ENCODE results near the gene CCR3.
"Not testable (repeated sequence)": the region's sequence is repeated elsewhere in the genome, so short reads cannot be mapped to it uniquely, and the experiment has no call there.

The CCR3 gene

DNA sequence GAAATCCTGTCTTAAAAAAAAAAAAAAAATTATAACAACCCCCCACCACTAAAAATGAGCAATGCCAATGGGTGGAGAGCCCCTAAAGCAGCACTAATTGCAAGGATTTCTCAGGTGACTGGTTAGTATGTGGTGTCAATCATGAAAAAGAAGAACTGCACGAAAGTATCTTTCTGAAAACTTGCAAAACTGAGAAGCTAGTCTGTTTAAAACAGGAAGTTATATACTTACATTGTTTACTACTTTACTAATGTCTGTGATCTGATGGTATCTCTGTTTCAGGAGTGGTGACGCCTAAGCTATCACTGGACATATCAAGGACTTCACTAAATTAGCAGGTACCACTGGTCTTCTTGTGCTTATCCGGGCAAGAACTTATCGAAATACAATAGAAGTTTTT, at the start of gene CCR3:
Gene CCR3, plus strand, starts transcription at position 341 of the 400 bp plus-strand sequence. CDS start 22,699 bp downstream, outside the sequence.
- no peak for DNase-seq (ENCODE audit: low read depth in 3 of 3)

DNA sequence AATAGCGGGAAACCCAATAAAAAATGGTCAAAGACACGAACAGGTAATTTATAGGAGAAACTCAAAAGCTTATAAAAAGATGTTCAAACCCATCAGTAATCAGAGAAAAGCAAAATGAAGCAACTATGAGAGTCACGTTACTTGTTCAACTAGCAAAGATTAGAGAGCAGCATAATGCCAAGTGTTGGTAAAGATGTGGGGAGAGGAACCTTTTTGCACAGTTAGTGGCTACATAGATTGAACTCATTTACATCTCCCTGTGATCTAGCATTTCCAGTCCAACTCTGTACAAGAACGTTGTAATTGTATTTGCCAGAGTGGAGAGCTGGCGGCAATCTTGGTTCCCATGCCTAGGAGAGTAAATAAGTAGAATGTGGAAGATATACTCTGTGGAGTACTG, 49.3 kb upstream of the CCR3 start:
- no peak for DNase-seq (ENCODE audit: low read depth in 3 of 3)

- no peak for DNase-seq (ENCODE audit: low read depth in 3 of 3)
Observed at GRCh38 chr3:46193436-46193835, 48.8 kb upstream of the CCR3 start.

DNA sequence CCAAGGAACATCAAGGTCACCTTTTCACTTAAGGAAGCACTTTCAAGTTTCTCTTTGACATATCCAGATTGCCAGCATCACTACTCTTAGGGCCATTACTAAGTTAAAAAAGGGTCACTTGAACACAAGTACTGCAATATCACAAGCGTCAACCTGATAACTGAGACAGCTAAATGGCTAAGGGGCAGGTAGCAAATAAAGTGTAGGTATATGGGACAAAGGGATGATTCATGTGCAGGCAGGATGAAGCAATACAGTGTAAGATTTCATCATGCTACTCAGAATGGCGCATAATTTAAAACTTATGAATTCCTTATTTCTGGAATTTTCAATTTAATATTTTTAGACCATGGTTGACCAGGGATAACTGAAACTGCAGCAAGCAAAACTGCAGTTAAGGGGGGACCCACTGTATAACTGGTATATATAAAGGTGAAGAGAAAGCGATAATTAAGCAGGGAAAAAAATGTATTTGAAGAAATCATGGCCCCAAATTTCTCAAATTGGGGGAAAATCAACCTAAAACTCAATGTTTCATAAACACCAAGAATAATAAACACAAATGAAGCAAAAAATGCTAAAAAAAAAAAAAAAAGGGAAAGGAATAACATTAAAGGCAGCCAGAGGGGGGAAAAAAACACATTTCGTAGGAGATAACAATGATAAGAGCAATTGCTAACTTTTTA, 47.2 kb upstream of the CCR3 start:
- no peak for DNase-seq (ENCODE audit: low read depth in 3 of 3)

GRCh38 chr3:46196261-46196957, 45.9 kb upstream of the CCR3 start:
- no peak for DNase-seq (ENCODE audit: low read depth in 3 of 3)

DNA sequence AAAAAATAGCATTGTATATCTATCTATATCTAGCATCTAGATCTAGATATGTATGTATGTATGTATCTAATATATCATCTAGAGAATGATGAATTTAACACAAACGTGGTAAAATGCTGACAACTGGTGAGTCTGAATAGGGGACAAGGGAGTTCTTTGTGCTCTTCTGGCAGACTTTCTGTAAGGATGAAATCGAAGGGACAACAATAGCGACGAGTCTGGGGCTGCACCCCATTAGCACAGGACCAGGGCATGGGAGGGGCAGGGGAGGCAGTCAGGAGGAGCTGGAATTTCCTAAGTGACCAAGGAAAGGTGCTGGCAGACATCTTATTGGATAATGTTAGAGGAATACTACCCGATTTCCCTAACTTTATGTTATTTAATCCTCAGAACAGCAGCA, 42.0 kb upstream of the CCR3 start:
- no peak for DNase-seq (ENCODE audit: low read depth in 3 of 3)

- DNase-seq (ENCODE audit: low read depth in 3 of 3) = no peak
Observed at GRCh38 chr3:46200790-46201189, 41.5 kb upstream of the CCR3 start.

DNA sequence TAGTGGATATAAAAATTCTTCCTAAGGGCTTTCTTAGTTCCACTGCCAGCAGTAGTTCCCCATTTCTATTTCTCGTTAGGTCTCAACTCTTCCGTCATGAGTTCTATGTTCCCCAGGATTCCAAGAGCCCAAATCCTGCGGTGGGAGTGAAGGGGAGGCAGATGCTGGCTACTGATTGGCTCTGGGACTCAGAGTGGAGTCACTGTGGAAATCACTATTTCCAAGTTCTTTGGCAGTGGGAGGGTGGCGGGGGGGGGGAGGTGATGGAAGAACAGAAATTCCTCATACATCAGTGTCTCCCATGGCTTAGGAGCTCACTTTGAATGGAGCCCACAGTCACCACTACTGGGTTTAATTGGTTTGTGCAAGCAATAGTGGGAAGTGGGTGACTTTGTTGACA, 39.7 kb upstream of the CCR3 start:
- DNase-seq (ENCODE audit: low read depth in 3 of 3) = no peak

DNA sequence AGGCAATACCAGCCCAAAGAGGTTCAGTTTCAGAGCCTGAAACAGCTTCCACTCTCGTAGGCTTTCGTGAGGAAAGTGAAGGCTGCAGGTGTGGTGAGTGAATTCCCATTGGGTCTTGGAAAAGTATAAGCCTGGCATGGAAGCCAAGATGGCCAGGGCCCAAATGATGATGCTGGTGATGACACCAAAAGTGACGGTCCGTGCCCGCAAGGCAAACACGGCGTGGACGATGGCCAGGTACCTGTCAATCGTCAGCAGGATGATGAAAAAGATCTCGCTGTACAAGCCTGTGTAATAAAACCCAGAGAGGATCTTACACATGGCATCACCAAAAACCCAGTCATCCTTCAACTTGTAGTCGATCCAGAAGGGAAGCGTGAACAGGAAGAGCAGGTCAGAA, 38.6 kb upstream of the CCR3 start:
- DNase-seq (ENCODE audit: low read depth in 3 of 3) = no peak

GRCh38 chr3:46205286-46205960, 36.8 kb upstream of the CCR3 start:
- no peak for DNase-seq (ENCODE audit: low read depth in 3 of 3)

DNA sequence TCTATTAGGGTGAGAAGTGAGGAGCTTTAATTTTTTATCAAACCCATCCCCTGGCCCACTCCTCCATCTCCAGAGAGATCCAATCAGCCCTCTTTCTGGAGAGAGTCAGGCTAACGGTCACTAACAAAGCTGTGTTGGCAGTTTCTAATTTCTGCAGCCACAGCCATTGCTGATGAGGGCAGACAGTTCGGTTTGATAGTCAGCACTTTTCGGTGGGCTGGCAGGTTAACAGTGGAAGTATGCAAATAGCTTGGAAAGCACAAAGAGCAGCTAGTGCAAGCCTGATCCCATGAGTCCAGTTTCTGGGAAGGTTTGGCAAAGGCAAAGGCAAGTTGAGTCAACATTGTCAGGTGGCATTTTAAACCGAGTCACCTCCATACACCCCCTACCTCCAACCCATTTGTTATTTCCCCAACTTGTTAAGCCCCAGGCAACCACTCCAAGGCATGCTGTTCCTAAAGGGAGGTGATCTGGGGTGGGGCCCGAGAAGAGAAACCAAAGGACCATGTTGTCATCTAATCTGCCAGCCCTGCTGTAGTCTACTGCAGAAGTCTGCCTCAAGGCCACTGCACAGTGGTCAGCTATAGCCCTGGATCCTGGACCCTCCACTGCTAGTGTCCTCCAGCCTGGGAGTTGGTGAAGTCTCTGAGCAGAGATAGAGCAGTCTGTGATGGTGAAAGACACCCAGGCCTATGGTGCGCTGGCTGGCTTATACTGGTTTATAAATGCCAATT, 35.8 kb upstream of the CCR3 start:
- DNase-seq (ENCODE audit: low read depth in 3 of 3) = no peak

- not testable (repeated sequence) for DNase-seq (ENCODE audit: low read depth in 3 of 3)
Observed at GRCh38 chr3:46207514-46207913, 34.7 kb upstream of the CCR3 start.

GRCh38 chr3:46208167-46208704, 34.0 kb upstream of the CCR3 start, which contains the start of gene CCR1:
Gene CCR1, minus strand, starts transcription at chr3:46208313. Its CDS starts 4,000 bp downstream, at chr3:46204313.
- no peak for DNase-seq (ENCODE audit: low read depth in 3 of 3)

- no peak for DNase-seq (ENCODE audit: low read depth in 3 of 3)
Observed at GRCh38 chr3:46209053-46209452, 33.2 kb upstream of the CCR3 start.

- DNase-seq (ENCODE audit: low read depth in 3 of 3) = no peak
Observed at GRCh38 chr3:46209746-46210470, 32.4 kb upstream of the CCR3 start.

GRCh38 chr3:46212101-46212500, 30.2 kb upstream of the CCR3 start:
- no peak for DNase-seq (ENCODE audit: low read depth in 3 of 3)

DNA sequence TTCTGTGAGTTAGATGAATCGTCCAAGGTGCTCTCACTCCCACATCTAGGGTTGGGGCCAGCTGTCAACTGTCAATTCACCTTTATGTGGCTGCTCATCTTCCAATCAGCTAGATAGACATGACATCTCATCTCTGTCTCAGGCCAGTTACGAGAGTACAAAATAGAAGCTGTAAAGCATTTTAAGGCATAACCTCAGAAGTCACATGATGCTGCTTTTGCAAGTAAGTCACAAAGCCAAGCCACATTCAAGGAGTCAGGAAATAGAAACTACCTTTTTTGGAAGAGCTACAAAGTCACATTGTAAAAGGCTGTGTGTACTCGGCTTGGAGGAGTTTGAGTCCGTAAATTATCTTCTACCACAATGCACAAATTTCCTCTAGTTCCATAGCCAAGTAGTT, 29.1 kb upstream of the CCR3 start:
- DNase-seq (ENCODE audit: low read depth in 3 of 3) = no peak

DNA sequence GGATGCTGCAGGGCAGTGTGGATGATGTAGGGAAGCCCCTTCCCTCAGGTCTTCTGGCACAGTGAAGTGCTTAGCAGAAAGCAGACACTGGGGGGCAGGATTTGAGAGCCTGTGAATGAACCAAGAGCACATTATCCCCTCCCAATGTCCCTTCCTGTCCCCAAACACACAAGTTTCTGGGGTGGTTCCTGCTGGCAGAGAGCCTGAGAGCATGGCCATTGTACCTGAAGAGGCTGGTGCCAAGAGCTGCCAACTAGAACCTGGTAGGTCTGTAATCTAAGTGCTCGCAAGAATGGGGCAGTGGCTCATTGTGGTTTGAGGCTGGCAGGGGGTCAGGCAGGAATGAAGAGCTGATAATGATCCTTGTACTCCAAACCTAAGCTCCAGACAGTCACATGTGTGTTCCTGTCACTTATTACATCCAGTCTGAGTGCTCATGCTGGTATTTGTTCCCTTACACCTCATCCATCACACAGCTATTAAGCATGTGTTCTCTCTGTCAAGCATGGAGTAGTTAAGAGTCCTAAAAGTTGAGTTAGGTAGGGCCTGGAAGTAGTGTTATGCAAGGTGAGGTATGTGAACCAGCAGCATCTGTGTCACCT, 27.4 kb upstream of the CCR3 start:
- DNase-seq (ENCODE audit: low read depth in 3 of 3) = no peak

- DNase-seq (ENCODE audit: low read depth in 3 of 3) = no peak
Observed at GRCh38 chr3:46215810-46216414, 26.3 kb upstream of the CCR3 start.

GRCh38 chr3:46218196-46218709, 24.0 kb upstream of the CCR3 start:
- DNase-seq (ENCODE audit: low read depth in 3 of 3) = no peak
